HG03060 (cell line): ENCODE measurements around the gene KLF15.

Experiments used
- ATAC-seq: cut with Tn5 transposase; IDR thresholded peaks from one replicate; pipeline ENCODE4 v1.9.1; 2021; ENCODE audit warnings: low read depth, moderate number of reproducible peaks; ENCODE audit not compliant: unreplicated experiment

KLF15 gene

GRCh38 chr3:126389794-126390146 lies 32.6 kb upstream of the KLF15 start:
- ATAC-seq: no peak

GRCh38 chr3:126389112-126389793 lies 32.0 kb upstream of the KLF15 start:
- no peak for ATAC-seq

GRCh38 chr3:126381966-126382365 lies 24.8 kb upstream of the KLF15 start:
- ATAC-seq: no peak

GRCh38 chr3:126380011-126380768 lies 23.0 kb upstream of the KLF15 start:
- ATAC-seq: no peak

DNA sequence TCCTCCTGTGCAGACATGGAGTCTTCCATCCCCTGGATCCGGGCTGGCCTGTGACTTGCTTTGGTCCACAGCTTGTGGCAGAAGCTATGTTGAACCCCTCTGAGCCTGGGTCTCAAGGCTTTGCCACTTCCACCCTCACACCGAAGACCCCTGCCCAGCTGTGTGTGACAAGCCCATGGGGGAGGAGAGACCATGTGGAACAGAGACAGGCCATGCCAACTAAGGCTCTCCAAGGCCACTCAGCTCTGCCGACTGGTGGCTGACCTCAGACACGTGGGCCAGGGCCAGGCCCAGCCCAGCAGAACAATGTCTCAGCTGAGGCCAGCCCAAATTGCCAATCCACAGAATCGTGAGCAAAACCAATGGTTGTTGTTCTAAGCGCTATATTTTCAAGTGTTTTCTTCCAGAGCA lies 21.1 kb upstream of the KLF15 start:
- no peak for ATAC-seq

DNA sequence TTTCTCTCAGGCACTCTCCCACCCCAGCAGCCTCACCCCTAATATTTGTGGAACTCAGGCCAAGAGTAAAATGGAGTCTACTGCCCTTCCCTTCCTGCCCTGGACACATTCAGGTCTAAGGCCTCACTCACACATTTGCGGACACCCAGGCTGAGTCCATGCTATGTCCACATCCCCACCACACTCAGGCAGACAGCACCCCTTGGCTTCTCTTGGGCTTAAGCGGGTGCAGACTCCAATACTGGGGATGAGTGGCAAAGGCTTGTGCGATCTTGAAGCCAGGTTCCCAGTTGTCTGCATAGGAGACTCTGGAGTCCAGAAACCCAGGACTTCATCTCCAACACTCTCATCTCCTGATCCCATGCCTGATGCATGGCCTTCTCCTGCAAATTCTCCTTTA lies 20.0 kb upstream of the KLF15 start:
- no peak for ATAC-seq

- no peak for ATAC-seq
These were observed 19.2 kb upstream of the KLF15 start for GRCh38 chr3:126376444-126376843.

- no peak for ATAC-seq
These were observed 18.7 kb upstream of the KLF15 start for GRCh38 chr3:126375835-126376331.

DNA sequence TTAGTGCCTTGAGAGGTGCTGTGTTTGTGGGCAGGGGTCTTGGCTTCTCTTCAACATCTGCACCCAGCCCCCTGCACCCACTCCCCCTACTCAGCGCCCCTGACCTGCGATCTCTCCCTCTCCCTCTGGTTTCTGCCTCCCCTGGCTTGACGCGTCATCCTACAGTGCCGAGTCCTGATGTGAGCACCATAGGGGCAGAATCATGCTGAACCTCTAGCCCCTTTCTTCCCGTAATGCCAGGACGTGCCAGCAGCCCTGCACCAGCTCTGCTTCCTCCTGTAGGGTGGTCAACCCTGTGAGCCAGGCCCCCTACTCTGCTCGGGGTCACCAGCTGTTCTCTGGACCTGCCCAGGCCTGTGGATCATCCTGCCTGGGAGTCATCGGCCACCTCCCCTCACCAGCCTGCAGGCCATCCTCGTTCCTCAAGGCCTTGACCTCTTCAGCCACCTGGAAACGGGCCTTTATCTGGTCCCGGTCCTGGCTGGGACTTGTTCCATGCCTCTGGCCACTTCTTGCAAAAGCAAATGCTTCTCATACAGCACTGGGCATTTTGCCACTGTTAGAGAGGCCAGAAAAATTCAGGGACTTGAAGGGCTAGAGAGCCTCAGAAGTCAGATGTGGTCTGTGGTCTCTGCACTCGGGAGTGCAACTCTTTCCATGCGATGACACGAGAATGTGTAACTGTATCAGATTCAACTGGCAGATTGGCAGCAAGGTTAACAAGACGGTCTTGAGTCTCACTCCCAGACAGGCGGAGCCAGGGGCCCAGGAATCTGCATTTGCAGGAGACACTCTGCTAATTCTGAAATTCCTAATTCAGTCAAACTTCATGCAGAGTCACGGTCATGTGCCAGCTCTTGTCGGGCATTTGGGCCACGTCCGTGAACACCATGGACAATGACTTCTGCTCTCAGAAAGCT lies 16.7 kb upstream of the KLF15 start:
- ATAC-seq: no peak

- no peak for ATAC-seq
These were observed 16.0 kb upstream of the KLF15 start for GRCh38 chr3:126373146-126373613.

DNA sequence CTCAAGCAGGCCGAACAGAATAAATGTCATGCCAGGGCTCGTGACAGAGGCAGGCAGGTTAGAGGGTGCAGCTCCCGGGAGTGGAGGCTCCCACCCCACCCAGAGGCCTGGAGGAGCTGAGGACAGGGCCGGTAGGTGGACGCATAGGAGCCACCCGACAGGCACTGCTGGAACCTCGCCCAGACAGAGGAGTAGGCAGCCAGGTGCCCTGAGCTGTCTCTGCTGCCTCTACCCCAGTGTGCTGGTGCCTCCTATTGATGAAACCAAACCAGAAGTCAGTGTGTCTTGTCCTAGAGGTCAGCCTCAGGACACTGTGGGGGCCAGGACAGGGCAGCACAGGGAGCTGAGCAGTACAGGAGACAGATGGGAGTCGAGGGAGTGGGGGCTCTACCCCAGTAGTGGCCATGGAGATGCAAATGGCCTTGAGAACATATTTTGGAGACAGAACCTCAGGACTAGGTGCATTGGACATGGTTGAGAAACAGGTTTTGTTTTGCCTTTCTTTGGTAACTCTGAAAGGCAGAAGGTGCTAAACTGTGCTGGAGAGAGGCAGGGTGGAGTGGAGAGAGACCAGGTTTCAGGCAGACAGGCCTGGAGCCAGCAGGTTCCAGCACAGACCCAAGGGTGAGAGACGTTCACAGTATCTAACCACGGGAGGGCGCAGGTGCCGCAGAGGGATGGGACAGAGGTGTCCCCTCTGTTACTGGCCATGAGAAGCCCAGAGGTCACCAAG lies 15.4 kb upstream of the KLF15 start:
- ATAC-seq: no peak

DNA sequence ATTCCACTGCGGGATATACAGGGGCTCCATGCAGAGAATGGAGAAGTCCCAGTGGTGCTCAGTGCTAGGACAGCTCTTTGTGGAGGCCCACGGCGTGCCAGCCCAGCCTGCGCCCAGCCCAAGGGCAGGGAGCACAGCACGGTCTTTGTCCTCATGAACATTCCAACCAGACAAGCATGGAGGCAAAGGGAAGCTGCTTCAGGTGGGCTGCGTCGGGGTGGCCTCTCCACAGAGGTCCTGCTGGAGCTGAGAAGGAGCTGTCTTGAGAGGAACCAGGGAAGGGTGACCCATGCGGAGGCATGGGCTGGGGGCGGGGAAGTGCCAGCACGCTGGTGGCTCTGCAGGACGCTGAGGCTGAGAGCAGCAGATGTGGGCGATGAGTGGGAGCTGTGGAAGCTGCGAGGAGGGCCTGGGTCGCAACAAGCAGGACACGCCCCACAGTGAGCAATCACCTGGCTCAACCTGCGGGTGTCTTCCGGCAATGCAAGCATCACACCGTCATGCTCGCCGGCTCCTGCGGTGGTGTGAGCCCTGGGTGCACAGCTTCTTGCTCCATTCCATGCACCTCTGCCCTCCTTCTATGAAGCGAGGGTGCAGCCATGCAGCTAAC lies 14.0 kb upstream of the KLF15 start:
- no peak for ATAC-seq

DNA sequence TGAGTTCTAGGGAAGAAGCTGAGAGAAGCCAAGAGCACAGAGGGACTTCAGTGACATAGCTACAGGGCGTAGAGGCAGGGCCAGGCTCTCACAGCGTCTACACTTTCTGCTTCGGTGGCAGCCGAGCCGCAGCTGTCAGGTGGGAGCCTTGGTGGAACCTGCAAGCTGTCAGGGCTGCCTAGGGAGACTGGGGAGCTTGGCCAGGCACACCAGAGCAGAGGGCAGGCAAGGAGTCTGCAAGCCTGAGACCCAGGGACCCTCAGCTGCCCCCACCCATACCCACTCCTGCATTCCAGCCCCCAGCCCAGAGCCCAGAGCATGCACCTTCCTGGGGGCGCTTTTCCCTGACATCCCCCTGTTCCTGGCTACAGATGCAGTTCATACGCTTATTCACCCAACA lies 13.4 kb upstream of the KLF15 start:
- ATAC-seq: no peak

DNA sequence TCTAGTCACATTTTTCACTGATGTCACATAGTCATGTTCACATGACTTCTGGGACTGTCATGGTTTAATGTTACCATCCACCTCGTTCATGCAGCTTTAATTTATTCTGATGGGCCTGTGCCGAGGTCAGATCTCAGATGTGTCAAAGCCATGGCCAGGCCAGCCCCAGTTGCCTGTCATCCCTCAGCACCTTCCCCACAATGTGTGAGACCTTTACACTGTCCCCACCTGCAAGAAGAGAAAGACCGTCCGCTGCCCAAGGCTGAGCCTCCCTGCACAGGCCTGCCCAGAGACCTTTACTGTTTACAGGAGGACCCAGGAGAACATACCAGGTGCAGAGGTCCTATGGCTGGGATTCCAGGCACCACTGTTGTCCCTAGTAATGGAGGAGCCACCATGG lies 12.8 kb upstream of the KLF15 start:
- ATAC-seq: no peak

DNA sequence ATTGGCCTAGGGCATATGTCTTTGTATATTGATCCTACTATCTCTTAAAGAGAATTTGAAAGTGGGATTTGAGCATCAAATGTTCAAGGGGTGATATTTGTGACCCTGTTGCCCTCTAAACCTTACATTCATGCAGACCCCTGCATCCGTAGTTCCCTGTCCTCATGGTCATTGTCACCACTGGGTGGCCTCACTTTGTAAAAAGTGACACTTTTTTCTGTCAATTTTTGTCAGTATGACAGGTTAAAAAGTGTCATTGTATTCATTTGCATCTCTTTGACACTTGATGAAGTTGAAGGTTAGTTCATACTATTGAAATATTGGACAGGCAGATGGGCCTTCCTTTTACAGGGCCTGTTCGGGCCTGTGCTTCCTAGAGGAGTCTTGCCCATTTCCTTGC lies 12.3 kb upstream of the KLF15 start:
- no peak for ATAC-seq

DNA sequence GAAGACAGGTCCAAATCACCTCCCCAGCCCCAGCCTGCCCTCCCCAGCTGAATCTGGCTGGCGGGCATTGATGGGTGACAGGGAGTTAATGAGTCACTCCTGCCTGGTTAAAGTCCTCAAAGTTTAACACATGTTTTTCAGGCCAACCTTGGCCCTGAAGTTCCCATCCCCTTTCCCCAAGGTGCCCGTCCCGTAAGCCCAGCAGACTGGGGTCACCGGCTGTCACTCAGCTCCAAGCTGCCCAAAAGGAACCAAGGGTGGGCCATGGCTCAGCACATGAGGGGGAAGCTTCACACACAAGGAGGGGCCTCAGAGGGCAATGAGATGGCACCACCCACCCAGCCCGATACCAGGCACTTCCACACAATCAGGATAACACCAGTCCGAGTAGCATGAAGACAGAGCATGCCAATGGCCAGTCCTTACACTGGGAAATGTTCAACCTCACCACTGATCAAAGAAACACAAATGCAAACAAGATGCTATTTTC lies 10.2 kb upstream of the KLF15 start:
- ATAC-seq: no peak

GRCh38 chr3:126365351-126366277 lies 8.4 kb upstream of the KLF15 start:
- ATAC-seq: no peak

DNA sequence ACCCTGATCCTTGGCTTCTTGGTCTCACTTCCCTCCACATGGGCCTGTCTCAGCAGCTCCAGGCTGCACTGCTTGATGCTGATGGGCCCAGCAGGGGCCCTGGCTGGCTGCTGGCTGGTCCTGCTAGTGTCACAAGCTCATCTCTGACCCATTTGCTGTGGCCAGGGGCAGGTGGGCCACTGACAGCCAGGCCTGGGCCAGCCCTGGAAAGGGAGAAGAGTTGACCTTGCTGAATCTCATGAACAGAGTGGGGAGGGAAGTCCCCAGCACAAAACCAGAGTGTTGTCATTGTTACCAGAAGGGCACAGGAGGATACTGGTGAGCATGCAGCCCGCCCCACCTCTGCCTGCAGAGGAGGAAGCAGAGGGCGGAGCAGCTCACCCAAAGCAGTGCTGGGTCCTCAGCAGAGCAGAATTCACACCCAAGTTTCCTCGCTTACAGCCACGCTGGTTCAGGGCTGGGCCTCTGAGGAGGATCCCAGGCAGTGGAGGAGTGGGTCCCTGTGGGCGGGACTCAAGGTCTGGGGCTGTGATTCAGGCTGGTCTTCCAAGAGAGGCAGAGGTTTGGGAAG lies 7.6 kb upstream of the KLF15 start:
- no peak for ATAC-seq
